ENCODE results near the gene SYNPO2.

GRCh38 chr4:118954246-118954645 lies 65.6 kb downstream of the SYNPO2 start:
- no peak for TF ChIP-seq CEBPB (IDR thresholded peaks at IDR 0.05; ENCODE audit: low read depth)
- TF ChIP-seq, protein P1, sequence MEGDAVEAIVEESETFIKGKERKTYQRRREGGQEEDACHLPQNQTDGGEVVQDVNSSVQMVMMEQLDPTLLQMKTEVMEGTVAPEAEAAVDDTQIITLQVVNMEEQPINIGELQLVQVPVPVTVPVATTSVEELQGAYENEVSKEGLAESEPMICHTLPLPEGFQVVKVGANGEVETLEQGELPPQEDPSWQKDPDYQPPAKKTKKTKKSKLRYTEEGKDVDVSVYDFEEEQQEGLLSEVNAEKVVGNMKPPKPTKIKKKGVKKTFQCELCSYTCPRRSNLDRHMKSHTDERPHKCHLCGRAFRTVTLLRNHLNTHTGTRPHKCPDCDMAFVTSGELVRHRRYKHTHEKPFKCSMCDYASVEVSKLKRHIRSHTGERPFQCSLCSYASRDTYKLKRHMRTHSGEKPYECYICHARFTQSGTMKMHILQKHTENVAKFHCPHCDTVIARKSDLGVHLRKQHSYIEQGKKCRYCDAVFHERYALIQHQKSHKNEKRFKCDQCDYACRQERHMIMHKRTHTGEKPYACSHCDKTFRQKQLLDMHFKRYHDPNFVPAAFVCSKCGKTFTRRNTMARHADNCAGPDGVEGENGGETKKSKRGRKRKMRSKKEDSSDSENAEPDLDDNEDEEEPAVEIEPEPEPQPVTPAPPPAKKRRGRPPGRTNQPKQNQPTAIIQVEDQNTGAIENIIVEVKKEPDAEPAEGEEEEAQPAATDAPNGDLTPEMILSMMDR (IDR thresholded peaks at IDR 0.05 in 2 of 3, conservative IDR thresholded peaks at IDR 0.05 in 1 of 3; ENCODE audit: borderline replicate concordance in 1 of 3, insufficient read depth in 1 of 3, low read depth in 2 of 3, low read length in 2 of 3): peak in 2 of 3 experiments; percentile 29 to 44; a peak in 4 of 6 replicates
- TF ChIP-seq SIN3A (IDR thresholded peaks at IDR 0.05; ENCODE audit: low read depth): no peak
- no peak for TF ChIP-seq EZH2 (IDR thresholded peaks at IDR 0.05)
